HepG2 (cell line): ENCODE results near the gene GRID1. TPM values are rescaled to one million over a fixed set of nuclear protein-coding genes. Genes with fewer than 3 reads are reported as not detected.

Source experiments
- ATAC-seq: fragments of 200-7000 bp; cut with Tn5 transposase; 3 replicates; pipeline ENCODE4 v1.9.1; 2020; ENCODE audit warnings: mild to moderate bottlenecking, moderate library complexity
- BruUV-seq: library from RNA; stranded (reverse); fragments of 400-500 nt; replicated peaks from 2 replicates; lab custom pipeline; 2021; lab: Mats Ljungman, UMichigan
- CTCF ChIA-PET: fragments of 300-600 bp; formaldehyde crosslinking; extraction: SDS; loops from one replicate; lab custom pipeline; 2021; ENCODE audit warnings: low total read pairs, inconsistent platforms, low intra/inter-chr PET ratio; lab: Yijun Ruan, JAX
- POLR2A ChIA-PET: fragments of 350-600 bp; sonication (Branson Sonifier 250); formaldehyde crosslinking; loops from one replicate; lab custom pipeline; 2020; ENCODE audit warnings: antibody characterized with exemption, inconsistent platforms; lab: Yijun Ruan, JAX
- DNase-seq: peaks from one replicate; pipeline ENCODE4 v3.0.0-alpha.2; 2015; ENCODE audit warnings: low spot score
- FAIRE-seq: peaks from 3 replicates; lab custom pipeline; 2011; peaks lifted over from hg19 to GRCh38; lab: Jason Lieb, UNC
- H2AFZ ChIP-seq: one replicate; pipeline ENCODE4 v1.6.1; 2011; ENCODE audit warnings: low read length, inconsistent platforms
- H3K27ac ChIP-seq: fragments of 300-600 bp; 3 replicates; pipeline ENCODE4 v1.8.0; 2011; ENCODE audit warnings: mixed run types, mild to moderate bottlenecking, mixed read lengths, low read length, inconsistent platforms; ENCODE audit not compliant: insufficient read depth; ENCODE audit errors: extremely low read length
- H3K27me3 ChIP-seq, 2 experiments: fragments of 200-600 bp in 1 of 2; 2 replicates in 1 of 2; 3 replicates in 1 of 2; pipeline versions ENCODE4 v1.6.0 to v1.8.0; 2011; ENCODE audit warnings: low read length in 2 of 2, mild to moderate bottlenecking in 2 of 2, moderate library complexity in 2 of 2, inconsistent platforms in 1 of 2; ENCODE audit not compliant: insufficient read depth in 2 of 2, control insufficient read depth in 1 of 2
- H3K36me3 ChIP-seq, 2 experiments: fragments of 200-600 bp in 1 of 2; replicated peaks in 1 of 2; 2 replicates in 1 of 2; 3 replicates in 1 of 2; pipeline versions ENCODE4 v1.5.1 to v1.8.0; 2011; ENCODE audit warnings: low read length in 2 of 2, inconsistent platforms in 1 of 2; ENCODE audit not compliant: insufficient read depth in 2 of 2, control insufficient read depth in 1 of 2
- H3K4me1 ChIP-seq: 2 replicates; pipeline ENCODE4 v1.5.1; 2012; ENCODE audit warnings: low read length, inconsistent platforms; ENCODE audit not compliant: insufficient read depth
- H3K4me2 ChIP-seq: 2 replicates; pipeline ENCODE4 v1.6.0; 2011; ENCODE audit warnings: low read depth, low read length, inconsistent platforms
- H3K4me3 ChIP-seq, 3 experiments: fragments of 200-600 bp in 1 of 3; sonication (generic), shearing (Covaris generic) in 1 of 3; replicated peaks in 1 of 3; 2 replicates each; pipeline ENCODE4 v1.5.1; 2011 to 2016; ENCODE audit warnings: low read length in 3 of 3, inconsistent platforms in 2 of 3, low read depth in 2 of 3, mild to moderate bottlenecking in 2 of 3, control low read depth in 1 of 3, mixed read lengths in 1 of 3; ENCODE audit not compliant: insufficient read depth in 1 of 3
- H3K79me2 ChIP-seq: one replicate; pipeline ENCODE4 v1.6.1; 2011; ENCODE audit warnings: low read length, inconsistent platforms; ENCODE audit not compliant: insufficient read depth
- H3K9ac ChIP-seq: 2 replicates; pipeline ENCODE4 v1.6.0; 2011; ENCODE audit warnings: mild to moderate bottlenecking, low read depth, low read length, inconsistent platforms; ENCODE audit not compliant: insufficient read depth
- H3K9me3 ChIP-seq: 2 replicates; pipeline ENCODE4 v1.5.1; 2012; ENCODE audit warnings: mild to moderate bottlenecking, low read length
- H4K20me1 ChIP-seq: 2 replicates; pipeline ENCODE4 v1.6.0; 2011; ENCODE audit warnings: inconsistent platforms, mild to moderate bottlenecking, low read length, moderate library complexity; ENCODE audit not compliant: insufficient read depth
- CREB1 ChIP-seq, 2 experiments: fragments of 450-650 bp in 1 of 2; IDR thresholded peaks; 2 replicates each; pipeline ENCODE4 v1.6.1; 2016 to 2017; ENCODE audit warnings: control low read depth in 1 of 2, mild to moderate bottlenecking in 1 of 2, missing compliant biosample characterization in 1 of 2, missing genetic modification characterization in 1 of 2
- IKZF1 ChIP-seq: fragments of 450-650 bp; IDR thresholded peaks from 2 replicates; pipeline ENCODE4 v1.7.1; 2016
- PBX2 ChIP-seq: IDR thresholded peaks from 2 replicates; pipeline ENCODE4 v1.6.1; 2016; ENCODE audit warnings: control low read depth
- ZBTB40 ChIP-seq, 2 experiments: fragments of 450-650 bp in 1 of 2; sonication (generic) in 1 of 2; formaldehyde crosslinking in 1 of 2; IDR thresholded peaks; 2 replicates each; pipeline versions ENCODE4 v1.6.1 to v1.8.0; 2016 to 2022; ENCODE audit warnings: antibody characterized with exemption in 1 of 2, mild to moderate bottlenecking in 1 of 2, missing genetic modification reagents in 1 of 2
- in situ Hi-C: cut with HindIII; loops from 2 replicates; pipeline ENCODE4 v1.10.0; 2017; ENCODE audit warnings: low pct_unique_long_range_greater_than_20kb; ENCODE audit not compliant: extremely low pct_ligation_motif_present
- intact Hi-C: fragments of 100-400 bp; cut with micrococcal nuclease; formaldehyde crosslinking; loops from one replicate; pipeline ENCODE4 v1.10.0; 2022; ENCODE audit not compliant: unreplicated experiment
- polyA plus RNA-seq, 8 experiments: library from polyadenylated mRNA; depleted of rRNA in 3 of 8; stranded (reverse) in 7 of 8; unstranded in 1 of 8; fragments of >200 nt; fragmentation: Illumina TruSeq in 4 of 8; extraction: Trizol in 4 of 8; gene quantifications; 2 replicates each; pipeline versions ENCODE4 v1.2.1 to v1.2.3, GENCODE V29; 2011 to 2016; ENCODE audit warnings: low read depth in 4 of 8, missing spikeins in 1 of 8, mixed read lengths in 1 of 8; ENCODE audit not compliant: insufficient read depth in 1 of 8
- total RNA-seq, 5 experiments: library from RNA; depleted of rRNA; stranded (reverse); fragments of >200 nt; fragmentation: Illumina TruSeq; extraction: Trizol; gene quantifications; 2 replicates each; pipeline ENCODE4 v1.2.3, GENCODE V29; 2016; ENCODE audit warnings: low read depth in 1 of 5

Gene GRID1
- total and polyA plus RNA-seq, 2 of the 13 experiments (the other 11 are each of a cell fraction or from before 2014, with no cell fraction given) = 0.05 TPM; not detected in 1

GRCh38 chr10:86121200-86121599, 245.4 kb downstream of the GRID1 start (continued):
- TF ChIP-seq ZBTB40 (IDR thresholded peaks at IDR 0.05) = 0 out of 2 replicates have a peak, but pooled peaks have one; percentile 4
- TF ChIP-seq ZBTB40 (CRISPR knock-in tag; IDR thresholded peaks at IDR 0.05) = no peak
- TF ChIP-seq, all 625 proteins: peak for 2

- BruUV-seq = no TSS peak
- ChIA-PET POLR2A (no interaction called here), CTCF (no interaction called here)
- H3K4me1 ChIP-seq = no peaks in the 10 kb centered on the region
- no peak overlapping the region for H2AFZ ChIP-seq
- FAIRE-seq (no peak), ATAC-seq (no peak), DNase-seq (no peak)
- in situ Hi-C loops (no loop called here), intact Hi-C loops (loop anchor here (1.0 kb wide), 1 partner anchor 15 kb away; no protein-coding TSS in a partner anchor)
- H3K36me3 ChIP-seq = no peaks in the 10 kb centered on the region
- H3K9me3 ChIP-seq = no peaks in the 10 kb centered on the region
- H3K79me2 ChIP-seq = no peaks in the 10 kb centered on the region
- peaks cover 2 to 6% of the 10 kb centered on the region in 2 experiments; a peak in 2 of 5 replicates for H3K27me3 ChIP-seq
- no peaks in the 10 kb centered on the region for H4K20me1 ChIP-seq
- H3K4me2 ChIP-seq = no peak overlapping the region
- H3K27ac ChIP-seq = no peak overlapping the region
- no peak overlapping the region for H3K4me3 ChIP-seq
- no peak overlapping the region for H3K9ac ChIP-seq
- TF ChIP-seq IKZF1 (0 out of 2 replicates have a peak, but pooled peaks have one; percentile 33), PBX2 (CRISPR knock-in tag) (no peak), CREB1 (IDR thresholded peaks at IDR 0.05) (peak; percentile 77; the same call in 1 of the 2 replicates), CREB1 (CRISPR knock-in tag; IDR thresholded peaks at IDR 0.05) (no peak)
Observed at GRCh38 chr10:86117051-86117450, 249.5 kb downstream of the GRID1 start.
